DMS53 treated with DMSO at 0.1 percent for 48 hours (cell line): ENCODE data around the gene CLDN14.
"Not testable (repeated sequence)": the region's sequence is repeated elsewhere in the genome, so short reads cannot be mapped to it uniquely, and the experiment has no call there.

Experiments
- DNase-seq: peaks from one replicate; lab custom pipeline; 2025; ENCODE audit not compliant: unreplicated experiment; lab: John Stamatoyannopoulos, UW

CLDN14 gene

GRCh38 chr21:36502365-36502764 is 22.4 kb upstream of the CLDN14 start:
- DNase-seq: no peak

GRCh38 chr21:36501589-36501892 is 21.6 kb upstream of the CLDN14 start:
- no peak for DNase-seq

- no peak for DNase-seq
Observed at GRCh38 chr21:36499578-36500471, 19.9 kb upstream of the CLDN14 start.

GRCh38 chr21:36494557-36494956 is 14.6 kb upstream of the CLDN14 start:
- no peak for DNase-seq

- DNase-seq: no peak
Observed at GRCh38 chr21:36491209-36491910, 11.4 kb upstream of the CLDN14 start.

GRCh38 chr21:36489776-36490165 is 9.8 kb upstream of the CLDN14 start:
- no peak for DNase-seq

- no peak for DNase-seq
Observed at GRCh38 chr21:36489103-36489775, 9.3 kb upstream of the CLDN14 start.

- no peak for DNase-seq
Observed at GRCh38 chr21:36487641-36488307, 7.9 kb upstream of the CLDN14 start.

GRCh38 chr21:36486246-36486645 is 6.3 kb upstream of the CLDN14 start:
- no peak for DNase-seq

GRCh38 chr21:36485476-36485875 is 5.6 kb upstream of the CLDN14 start:
- no peak for DNase-seq

- DNase-seq: no peak
Observed at GRCh38 chr21:36483095-36483494, 3.2 kb upstream of the CLDN14 start.

- no peak for DNase-seq
Observed at GRCh38 chr21:36482673-36483072, 2.8 kb upstream of the CLDN14 start.

- DNase-seq: no peak
Observed at GRCh38 chr21:36482181-36482580, 2.3 kb upstream of the CLDN14 start.

- no peak for DNase-seq
Observed at GRCh38 chr21:36481639-36482038, 1.7 kb upstream of the CLDN14 start.

GRCh38 chr21:36480618-36481017 is 696 bp upstream of the CLDN14 start:
- no peak for DNase-seq

- DNase-seq: no peak
Observed at GRCh38 chr21:36478941-36479340, 981 bp downstream of the CLDN14 start.

GRCh38 chr21:36478207-36478701 is 1.7 kb downstream of the CLDN14 start:
- DNase-seq: no peak

- DNase-seq: no peak
Observed at GRCh38 chr21:36477559-36477958, 2.4 kb downstream of the CLDN14 start.

GRCh38 chr21:36477001-36477400 is 2.9 kb downstream of the CLDN14 start:
- no peak for DNase-seq

- DNase-seq: not testable (repeated sequence)
Observed at GRCh38 chr21:36476541-36476940, 3.4 kb downstream of the CLDN14 start.

GRCh38 chr21:36474591-36474990 is 5.3 kb downstream of the CLDN14 start:
- no peak for DNase-seq
